Stimulated activated CD4-positive, alpha-beta T cell treated with anti-CD3 and anti-CD28 coated beads, Interleukin-4, amount 100 ng/mL, for 4 hours (primary cell): Measurements from ENCODE around the gene C3orf52.

Experiments used
- DNase-seq, 2 experiments: peaks; one replicate each; pipeline ENCODE4 v3.0.0-alpha.2; 2020

Gene C3orf52

DNA sequence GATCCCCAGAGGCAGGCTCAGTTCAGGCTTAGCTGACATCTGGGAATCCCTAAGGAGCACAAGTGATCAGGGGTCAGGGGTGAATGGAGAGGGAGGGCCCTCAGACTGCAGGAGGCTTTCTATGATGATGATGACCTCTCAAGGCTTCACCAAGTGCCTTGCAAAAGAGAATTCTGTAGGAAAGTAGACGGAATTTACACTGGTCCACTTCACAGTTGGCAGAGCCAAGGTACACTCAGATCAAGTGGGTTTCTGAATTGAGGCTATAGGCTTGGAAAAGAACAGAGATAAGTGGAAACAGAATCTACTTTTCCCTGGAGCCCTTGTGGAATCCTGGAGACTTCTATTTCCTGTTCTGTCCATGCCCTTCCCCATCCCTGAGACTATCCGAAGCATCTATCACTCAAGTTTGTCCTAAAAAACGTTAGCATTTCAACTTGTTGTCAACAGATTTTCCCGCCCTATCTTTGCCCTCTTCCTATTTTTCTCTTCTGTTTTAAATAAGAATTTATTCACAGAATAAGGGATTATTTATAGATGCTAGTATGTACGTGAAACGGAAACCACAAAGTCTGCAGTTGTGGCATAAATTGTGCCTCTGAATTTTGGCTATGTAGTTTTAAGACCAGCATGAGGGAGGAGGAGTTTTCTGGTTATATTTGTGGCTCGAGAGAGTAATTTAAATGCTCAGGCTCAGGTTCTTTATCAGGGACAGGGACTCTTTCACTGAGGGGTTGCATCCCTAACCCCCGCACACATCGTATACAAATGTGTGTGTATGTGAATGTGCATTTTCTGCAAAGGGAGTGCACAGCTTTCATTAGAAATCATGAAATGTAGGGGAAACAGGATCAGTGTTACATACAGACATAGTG is 34.0 kb downstream of the C3orf52 start:
- DNase-seq, result no peak

DNA sequence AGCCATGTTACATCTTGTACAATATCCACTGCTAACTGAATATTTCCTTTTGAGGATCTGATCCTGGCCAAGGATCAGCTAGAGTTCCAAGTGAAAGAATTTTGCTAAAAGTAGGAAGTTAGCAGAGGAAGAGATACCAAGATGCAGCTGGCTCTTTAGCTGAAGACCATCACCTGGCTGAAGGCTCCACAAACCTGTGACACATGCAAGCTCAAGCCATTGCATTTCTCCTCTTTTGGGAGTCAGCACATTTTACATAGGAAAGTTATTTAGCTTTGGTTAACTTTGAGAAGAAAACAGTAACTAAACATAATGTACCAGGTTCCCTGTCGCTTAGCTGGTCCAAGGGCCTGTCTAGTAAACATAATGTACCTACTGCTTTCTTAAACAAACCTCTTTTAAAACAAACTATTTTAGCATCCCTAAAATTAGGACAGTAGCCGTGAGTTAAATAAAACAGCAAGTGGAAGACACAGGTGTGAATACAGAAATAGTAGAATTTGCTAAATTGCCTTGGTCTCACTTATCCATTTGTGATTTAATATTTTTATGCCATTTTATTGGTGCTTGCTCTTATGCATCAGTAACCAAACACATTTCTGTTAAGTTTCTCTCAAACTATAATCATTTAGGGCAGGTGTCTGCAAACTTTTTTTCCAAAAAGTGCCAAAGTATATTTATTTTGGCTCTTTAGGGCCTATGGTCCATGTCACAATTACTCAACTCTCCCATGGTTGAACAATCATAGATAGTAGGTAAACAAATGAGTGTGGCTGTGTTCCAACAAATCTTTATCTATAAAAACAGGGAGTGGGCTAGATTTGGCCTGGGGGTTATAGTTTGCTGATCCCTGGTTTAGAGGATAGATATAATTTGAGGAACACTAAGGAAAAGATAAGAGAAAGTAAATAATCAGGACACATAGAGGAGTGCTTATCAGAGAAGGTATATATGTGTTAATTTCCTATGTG is 35.7 kb downstream of the C3orf52 start:
- DNase-seq, result no peak

DNA sequence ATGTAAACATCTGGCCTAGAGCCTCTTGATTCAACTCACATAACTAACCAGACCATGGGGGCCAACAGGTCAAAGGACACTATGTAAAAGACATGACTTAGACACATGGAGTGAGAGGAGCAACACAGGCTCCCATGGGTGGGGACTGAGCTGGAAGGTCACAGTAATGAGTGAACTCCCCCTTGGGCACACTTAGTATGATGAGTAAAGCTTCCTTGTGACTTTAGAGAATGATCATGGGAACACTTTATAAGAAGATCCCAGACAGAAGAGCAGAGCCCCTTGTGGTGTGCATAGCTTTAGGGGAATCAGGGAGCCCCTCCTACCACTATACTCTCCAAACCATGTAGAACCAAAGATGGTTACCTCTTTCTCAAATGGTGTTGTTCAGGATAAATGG is 36.7 kb downstream of the C3orf52 start:
- DNase-seq, result no peak

GRCh38 chr3:112123548-112123947 is 37.4 kb downstream of the C3orf52 start:
- no peak for DNase-seq

- no peak for DNase-seq
These were observed 38.9 kb downstream of the C3orf52 start for GRCh38 chr3:112124907-112125607.

GRCh38 chr3:112126511-112126911 is 40.3 kb downstream of the C3orf52 start:
- DNase-seq, result no peak

GRCh38 chr3:112127522-112128494 is 41.6 kb downstream of the C3orf52 start:
- no peak for DNase-seq

DNA sequence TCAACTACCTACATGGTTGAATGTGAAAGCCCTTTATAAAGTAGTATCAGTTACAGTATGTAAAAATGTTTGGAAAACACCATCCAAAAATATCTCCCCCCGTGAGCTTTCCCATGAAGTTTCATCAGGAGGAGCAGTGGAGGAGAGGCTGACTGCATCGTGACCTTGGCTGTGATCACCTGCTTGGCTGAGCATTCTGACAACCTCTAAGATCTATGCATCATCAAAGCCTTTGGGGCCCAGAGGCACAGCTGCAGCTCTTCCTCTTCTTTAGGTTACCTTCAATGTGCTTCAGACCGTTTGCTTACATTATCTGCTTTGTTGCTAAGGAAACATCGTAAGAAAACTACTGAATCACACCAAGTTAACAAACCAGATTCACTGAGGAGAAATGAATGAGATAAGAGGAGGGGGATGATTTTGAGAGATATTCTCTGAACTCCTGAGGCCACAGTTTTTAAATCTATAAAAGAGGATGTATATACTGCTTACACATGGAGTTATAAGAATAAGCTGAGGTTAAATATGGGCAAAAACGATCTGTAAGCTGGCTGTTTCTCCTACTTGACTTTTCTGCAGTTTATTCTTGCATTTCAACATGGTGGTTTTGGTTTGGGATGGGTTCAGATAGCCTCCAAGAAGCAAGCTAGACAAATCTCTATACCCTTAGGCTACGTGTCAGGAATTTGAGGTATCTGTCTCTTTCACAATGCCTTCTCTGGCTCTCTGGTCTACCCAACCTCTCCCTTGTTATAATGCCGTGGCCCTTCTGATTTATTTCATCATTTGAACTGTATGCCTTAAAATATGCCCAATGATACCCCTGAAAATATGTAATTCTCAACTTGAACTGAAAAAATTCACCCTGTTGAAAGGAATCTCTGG is 42.9 kb downstream of the C3orf52 start:
- peak; percentile 15 to 62 for DNase-seq

DNA sequence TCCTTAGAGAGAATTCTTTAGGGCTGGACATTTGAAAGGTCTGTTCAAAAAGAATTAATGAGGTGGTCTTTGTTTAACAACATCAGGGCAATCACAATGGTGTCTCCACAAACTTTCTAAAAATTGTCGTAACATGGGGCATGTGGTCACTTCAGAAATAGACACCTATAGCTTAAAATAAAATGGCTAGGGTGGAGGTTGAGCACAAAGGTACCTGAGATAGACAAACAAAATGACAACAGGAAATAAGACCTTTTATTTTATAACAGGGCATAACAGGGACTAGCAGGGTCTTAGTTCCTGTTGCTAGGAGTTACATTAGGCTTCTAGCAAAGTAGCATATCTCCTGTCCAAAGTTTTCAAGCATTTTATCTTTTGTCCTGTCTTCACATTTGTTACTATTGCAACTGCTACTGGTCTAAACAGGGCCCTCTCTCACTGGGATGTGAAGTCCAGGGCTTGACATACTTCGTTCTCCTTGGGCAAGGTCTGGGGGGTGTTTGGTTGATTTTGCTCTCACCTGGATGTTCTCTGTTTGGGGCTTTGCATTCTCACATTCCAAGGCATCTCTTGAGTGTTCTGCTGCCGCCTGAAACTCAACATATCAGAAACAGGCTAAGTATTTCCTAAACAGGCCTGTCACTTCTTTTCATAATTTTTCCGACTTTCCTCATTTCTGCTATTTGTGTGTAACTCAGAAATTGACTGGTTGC is 43.9 kb downstream of the C3orf52 start:
- DNase-seq, result no peak

GRCh38 chr3:112130638-112130993 is 44.4 kb downstream of the C3orf52 start:
- DNase-seq, result no peak

DNA sequence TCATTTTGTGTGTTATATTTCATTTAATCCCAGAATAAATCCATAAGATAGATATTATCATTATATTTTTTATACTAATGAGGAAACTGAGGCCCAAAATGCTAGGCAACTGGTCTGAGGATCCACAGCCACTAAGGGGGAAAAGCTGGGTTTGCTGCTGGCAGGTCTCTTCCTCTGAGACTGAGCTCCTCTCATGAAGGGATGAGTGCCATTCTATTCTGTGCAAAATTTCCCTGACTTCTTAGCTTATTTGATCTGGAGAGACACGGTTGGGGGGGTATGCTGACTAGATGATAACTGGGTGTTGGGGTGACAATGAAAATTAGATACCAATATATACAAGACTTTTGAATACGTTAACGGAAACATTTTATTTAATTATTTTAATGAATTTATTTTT is 44.9 kb downstream of the C3orf52 start:
- DNase-seq, result no peak

- no peak for DNase-seq
These were observed 45.9 kb downstream of the C3orf52 start for GRCh38 chr3:112132088-112132487.

DNA sequence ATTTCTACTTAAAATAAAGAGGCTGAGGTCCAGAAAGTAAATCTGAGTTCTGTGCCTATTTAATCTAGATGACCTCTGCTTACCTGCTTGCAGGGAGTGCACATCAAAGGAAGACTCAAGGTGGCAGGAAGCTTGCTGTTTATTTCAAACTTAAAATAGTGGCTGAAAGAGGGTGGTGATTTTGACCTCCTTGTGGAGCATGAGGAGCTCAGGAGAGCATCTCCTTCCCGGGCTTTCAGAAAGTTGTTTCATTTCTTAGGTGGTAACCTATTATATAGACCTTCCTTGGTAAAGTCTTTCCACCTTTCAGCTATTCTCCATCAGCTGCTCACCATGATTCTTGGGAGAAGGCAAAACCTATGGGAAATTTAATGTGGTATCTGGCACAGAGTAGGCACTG is 46.4 kb downstream of the C3orf52 start:
- no peak for DNase-seq

GRCh38 chr3:112132975-112133448 is 46.8 kb downstream of the C3orf52 start, which contains the start of gene GCSAM:
Gene GCSAM, minus strand, starts transcription at chr3:112133248. Its CDS starts 128 bp downstream, at chr3:112133120.
- DNase-seq, result peak; percentile 32 to 65

DNA sequence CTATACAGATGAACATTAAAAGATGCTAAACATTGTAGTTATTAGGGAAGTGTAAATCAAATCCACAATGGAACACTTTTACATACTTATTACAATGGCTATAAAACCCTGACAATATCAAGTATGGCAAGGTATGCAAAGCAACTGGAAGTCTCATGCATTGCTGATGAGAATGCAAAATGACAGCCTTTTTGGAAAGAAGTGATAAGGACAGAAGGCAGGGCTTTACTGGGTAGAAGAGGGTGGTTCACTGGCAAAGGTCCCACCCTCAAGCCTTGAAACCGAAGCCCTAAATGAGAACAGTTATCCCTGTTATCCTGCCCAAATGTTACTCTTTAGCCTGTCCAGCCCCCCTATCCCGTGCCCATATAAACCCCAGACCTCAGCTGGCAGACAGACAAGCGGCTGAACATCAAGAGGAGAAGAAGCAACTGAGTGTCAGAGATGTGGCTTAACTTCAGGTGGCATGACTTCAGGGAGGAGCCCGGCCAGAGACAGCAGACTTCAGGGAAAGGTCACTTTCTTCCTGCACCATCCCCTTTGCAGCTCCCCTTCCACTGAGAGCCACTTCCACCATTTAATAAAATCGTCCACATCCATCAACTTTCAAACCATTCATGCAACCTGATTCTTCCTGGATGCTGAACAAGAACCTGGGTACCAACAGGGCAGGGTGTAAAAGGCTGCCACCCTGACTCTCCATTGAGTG is 47.6 kb downstream of the C3orf52 start:
- DNase-seq, result no peak

- DNase-seq, result no peak
These were observed 48.3 kb downstream of the C3orf52 start for GRCh38 chr3:112134335-112135124.

- no peak for DNase-seq
These were observed 49.9 kb downstream of the C3orf52 start for GRCh38 chr3:112136046-112136445.
